Omental fat pad (tissue), 4 donors: ENCODE measurements around the gene CD226. TPM values are rescaled to one million over a fixed set of nuclear protein-coding genes. Genes with fewer than 3 reads are reported as not detected.

Experiments used
- ATAC-seq: fragments of 150-250 bp; one replicate; pipeline ENCODE4 v1.9.1; 2016; ENCODE audit warnings: mild to moderate bottlenecking, moderate library complexity; ENCODE audit not compliant: low FRiP score
- DNase-seq: peaks from one replicate; pipeline ENCODE4 v3.0.0-alpha.2; 2019; ENCODE audit warnings: low spot score
- total RNA-seq, 4 donors: library from RNA; depleted of rRNA; stranded (reverse); fragments of >200 nt; gene quantifications; one replicate each; pipeline ENCODE4 v1.1.0, GENCODE V29; 2016
- TF ChIP-seq, protein P1 (sequence below), 3 donors: fragments of 450-650 bp; IDR thresholded peaks; one replicate each; pipeline ENCODE4 v1.5.1; 2016 to 2017; ENCODE audit warnings: antibody characterized with exemption in 3 of 3, mild to moderate bottlenecking in 3 of 3, moderate library complexity in 2 of 3

Gene CD226
- total RNA-seq, 4 donors from 2014 or later: 1.9 to 4.3 (median 3.0) TPM

DNA sequence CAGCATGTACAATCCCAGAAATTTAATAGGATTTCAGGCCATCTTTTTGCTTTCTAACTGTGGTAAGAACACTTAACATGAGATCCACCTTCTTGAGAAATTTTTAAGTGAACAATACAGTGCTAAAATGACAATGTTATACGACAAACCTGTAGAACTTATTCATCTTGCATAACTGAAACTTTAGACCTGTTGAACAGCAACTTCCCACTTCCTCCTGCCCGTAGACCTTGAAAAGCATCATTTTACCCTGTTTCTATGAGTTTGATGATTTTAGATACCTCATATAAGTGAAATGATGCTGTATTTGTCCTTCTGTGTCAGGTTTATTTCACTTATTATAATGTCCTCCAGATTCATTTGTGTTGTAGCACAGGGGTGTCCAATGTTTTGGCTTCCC is 128.2 kb downstream of the CD226 start:
- TF ChIP-seq, protein P1, sequence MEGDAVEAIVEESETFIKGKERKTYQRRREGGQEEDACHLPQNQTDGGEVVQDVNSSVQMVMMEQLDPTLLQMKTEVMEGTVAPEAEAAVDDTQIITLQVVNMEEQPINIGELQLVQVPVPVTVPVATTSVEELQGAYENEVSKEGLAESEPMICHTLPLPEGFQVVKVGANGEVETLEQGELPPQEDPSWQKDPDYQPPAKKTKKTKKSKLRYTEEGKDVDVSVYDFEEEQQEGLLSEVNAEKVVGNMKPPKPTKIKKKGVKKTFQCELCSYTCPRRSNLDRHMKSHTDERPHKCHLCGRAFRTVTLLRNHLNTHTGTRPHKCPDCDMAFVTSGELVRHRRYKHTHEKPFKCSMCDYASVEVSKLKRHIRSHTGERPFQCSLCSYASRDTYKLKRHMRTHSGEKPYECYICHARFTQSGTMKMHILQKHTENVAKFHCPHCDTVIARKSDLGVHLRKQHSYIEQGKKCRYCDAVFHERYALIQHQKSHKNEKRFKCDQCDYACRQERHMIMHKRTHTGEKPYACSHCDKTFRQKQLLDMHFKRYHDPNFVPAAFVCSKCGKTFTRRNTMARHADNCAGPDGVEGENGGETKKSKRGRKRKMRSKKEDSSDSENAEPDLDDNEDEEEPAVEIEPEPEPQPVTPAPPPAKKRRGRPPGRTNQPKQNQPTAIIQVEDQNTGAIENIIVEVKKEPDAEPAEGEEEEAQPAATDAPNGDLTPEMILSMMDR (IDR thresholded peaks at IDR 0.05): no peak
- no peak for ATAC-seq

DNA sequence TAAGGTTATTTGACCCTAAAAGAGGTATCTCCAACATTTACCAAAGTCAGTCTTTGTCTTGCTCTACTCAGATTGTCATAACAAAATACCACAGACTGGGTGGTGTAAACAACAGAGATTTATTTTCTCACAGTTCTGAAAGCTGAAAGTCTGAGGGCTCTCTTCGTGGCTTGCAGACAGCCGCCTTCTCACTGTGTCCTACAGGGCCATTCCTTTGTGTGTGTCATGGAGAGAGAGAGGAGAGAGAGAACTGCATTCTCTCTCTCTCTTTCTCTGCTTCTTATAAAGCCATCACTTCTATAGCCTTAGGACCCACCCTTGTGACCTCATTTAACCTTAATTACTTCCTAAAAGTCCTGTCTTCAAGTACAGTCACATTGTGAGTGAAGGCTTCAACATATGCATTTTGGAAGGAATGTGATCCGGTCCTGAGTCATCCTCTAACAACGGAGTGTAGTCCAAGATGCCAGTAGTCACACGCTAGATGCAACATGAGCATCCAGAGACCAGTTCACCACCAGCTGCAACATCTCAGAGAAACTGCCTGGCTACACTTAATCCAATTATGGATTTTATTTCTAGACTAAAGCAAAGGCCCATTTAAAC is 130.2 kb downstream of the CD226 start:
- TF ChIP-seq, protein P1 (IDR thresholded peaks at IDR 0.05): no peak
- DNase-seq: no peak
- ATAC-seq: no peak

More for the DNA sequence above, 128.2 kb downstream of the CD226 start:
- no peak for DNase-seq

DNA sequence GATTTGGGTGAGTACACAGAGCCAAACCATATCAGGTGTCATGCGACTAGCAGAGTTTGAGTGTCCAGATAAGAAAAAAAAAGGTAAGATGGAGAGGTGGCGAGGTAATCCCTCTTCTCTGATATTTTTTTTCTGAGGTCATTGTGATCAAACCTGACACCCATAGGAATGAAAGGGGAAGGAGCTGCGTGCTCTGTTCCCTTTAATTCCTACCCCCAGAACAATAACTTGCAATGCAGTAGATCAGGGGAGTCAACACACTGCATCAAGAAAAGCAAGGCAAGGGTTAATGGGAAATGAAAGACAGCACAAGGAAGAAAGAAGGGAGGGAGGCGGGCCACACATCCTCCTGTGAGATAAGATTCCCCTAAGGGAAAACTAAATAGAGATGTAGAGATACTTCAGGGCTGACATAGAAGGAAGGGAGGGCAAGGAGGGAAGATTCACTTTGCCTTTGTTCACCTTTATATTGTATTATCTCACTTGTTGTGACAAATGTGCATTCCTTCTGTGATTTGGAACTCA is 132.8 kb downstream of the CD226 start:
- DNase-seq (no peak), ATAC-seq (no peak)
- TF ChIP-seq, protein P1 (IDR thresholded peaks at IDR 0.05): no peak

DNA sequence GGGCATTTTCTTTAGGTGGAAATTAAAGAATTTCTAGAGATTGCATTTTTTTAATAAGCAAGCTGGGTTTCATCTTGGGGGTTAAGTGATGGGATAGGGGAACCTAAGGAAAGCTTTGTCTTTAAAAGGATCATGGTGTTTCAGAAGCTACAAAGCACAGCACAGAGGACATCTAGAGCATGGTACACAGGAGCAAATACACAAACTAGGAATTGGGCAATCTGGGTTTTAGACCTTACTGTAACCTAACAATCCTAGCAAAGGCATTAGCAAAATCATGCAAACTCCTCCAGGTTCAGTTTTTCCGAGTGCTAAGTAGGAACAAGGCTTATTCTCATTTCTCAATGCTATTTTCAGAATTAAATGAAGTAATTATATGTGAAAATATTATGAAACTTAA is 134.1 kb downstream of the CD226 start:
- ATAC-seq (no peak), DNase-seq (no peak)
- TF ChIP-seq, protein P1 (IDR thresholded peaks at IDR 0.05): no peak

DNA sequence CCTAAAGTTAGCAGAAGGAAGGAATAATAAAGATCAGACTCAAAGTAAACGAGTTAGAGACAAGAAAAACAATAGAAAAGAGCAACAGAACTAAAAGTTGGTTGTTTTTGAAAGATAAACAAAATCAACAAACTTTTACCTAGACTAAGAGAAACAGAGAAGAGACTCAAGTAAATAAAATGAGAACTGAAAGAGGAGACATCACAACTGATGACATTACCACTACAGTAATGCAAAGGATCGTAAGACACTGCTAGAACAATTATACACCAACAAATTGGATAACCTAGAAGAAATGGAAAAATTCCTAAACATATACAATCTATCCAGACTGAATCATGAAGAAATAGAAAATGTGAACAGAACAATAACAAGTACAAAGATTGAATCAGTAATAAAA is 139.3 kb downstream of the CD226 start:
- ATAC-seq: no peak
- TF ChIP-seq, protein P1 (IDR thresholded peaks at IDR 0.05): no peak
- DNase-seq: no peak

DNA sequence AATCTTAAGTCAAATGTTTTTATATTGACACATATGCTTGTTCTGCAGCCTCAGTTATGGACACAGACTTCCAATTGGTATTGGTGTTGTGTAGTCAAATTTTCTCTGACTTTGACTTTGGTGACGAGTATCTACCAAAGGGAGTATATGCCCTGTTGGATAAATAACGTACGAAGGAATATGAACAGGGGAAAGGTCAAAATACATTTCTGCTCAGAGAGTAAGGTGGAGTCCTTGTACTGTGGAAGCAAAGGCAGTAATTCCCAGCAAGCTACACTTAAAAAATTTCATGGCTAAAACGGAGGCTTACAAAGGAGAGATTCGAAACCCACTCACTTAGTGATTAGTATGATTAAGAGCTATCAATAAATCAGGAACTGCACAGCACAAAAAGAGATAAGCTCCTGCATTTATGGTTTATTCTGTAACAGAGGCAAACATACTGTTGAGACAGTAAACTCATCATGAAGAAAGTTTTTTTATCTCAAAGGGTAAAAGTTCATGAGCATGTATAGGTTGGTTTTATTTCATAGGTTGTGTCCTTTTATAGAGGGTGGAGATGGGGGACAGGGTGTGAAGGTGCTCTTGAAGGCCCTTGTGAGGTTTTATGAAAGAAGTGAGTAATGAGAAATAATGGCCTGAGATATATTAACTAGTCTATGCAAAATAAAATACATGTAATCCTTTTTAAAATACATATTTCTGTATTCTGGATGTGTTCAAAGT is 142.7 kb downstream of the CD226 start:
- TF ChIP-seq, protein P1 (IDR thresholded peaks at IDR 0.05): no peak
- no peak for DNase-seq
- no peak for ATAC-seq
